ENCODE results near the gene SFPQ. TPM values are rescaled to one million over a fixed set of nuclear protein-coding genes. Genes with fewer than 3 reads are reported as not detected.
"Not testable (repeated sequence)": the region's sequence is repeated elsewhere in the genome, so short reads cannot be mapped to it uniquely, and the experiment has no call there.

SFPQ gene
- 1,073 and 1,127 TPM in 2 replicates for polyA plus RNA-seq
- 557 and 649 TPM in 2 replicates for polyA minus RNA-seq

DNA sequence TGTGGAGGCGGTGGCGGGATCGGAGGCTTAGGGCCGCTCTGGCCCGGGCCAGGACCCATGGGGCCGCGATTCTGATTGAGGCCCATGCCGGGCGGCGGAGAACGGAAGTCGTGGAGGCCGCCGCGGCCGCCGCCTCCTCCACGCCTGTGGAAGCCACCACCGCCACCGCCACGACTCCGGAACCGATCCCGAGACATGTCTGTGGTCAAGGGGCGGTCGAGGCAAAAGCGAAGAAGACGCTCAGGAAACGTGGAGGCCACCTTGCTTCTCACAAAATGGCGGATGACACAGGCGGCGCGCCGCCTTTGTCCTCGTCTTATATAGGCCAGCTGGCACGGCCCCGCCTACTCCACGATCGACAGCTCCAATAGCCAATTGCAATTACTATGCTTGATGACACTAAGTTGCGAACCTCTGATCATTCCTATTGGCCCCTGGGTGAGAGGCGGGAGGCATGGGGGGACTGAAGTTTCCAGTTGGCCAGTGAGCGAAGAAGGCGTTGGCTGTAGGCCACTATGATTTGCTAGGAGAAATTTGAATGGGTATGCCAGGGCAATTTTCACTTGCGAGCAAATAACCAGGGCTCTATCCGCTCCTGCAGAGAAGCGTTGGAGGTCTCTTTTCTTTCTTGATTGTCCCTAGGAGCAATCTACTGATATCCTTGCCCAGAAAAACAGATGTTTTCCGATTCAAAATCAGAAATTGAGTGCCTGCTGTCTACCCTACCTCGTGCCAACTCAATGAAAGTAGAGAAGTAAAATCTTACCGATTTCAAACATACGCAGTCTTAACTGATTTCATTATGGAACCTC, at the start of gene SFPQ:
TSS of gene SFPQ (minus strand) at position 293 of the 812 bp plus-strand sequence. CDS start at position 197, 96 bp downstream.
- H3K27ac ChIP-seq (ENCODE audit: low read length) = peak within 1 kb of the TSS; percentile 99
- peaks cover 39% of the 10 kb centered on the region for H4K20me1 ChIP-seq (ENCODE audit: insufficient read depth)
- no peaks in the 10 kb centered on the region for H3K9me3 ChIP-seq (ENCODE audit: low read length)
- peak within 1 kb of the TSS; percentile 82 for H3K4me3 ChIP-seq (ENCODE audit: low read length)
- H3K9ac ChIP-seq (ENCODE audit: low read length) = peak within 1 kb of the TSS; percentile 100
- H3F3A ChIP-seq (ENCODE audit: insufficient read depth, low read length, poor library complexity, severe bottlenecking) = peaks cover 3% of the 10 kb centered on the region
- peaks cover 20% of the 10 kb centered on the region for H3K36me3 ChIP-seq (ENCODE audit: insufficient read depth, low read length)
- H3K9me2 ChIP-seq (ENCODE audit: insufficient read depth, low read length) = no peaks in the 10 kb centered on the region
- H3K4me2 ChIP-seq (ENCODE audit: low read length) = peak within 1 kb of the TSS; percentile 59
- H2AFZ ChIP-seq (ENCODE audit: low read depth, low read length) = peak within 1 kb of the TSS; percentile 34
- peaks cover 48% of the 10 kb centered on the region for H3K79me2 ChIP-seq (replicated peaks; ENCODE audit: insufficient read depth, low read length)
- TF ChIP-seq SMC3 (conservative IDR thresholded peaks at IDR 0.05; ENCODE audit: poor library complexity) (no peak), TAF1 (IDR thresholded peaks at IDR 0.05; ENCODE audit: low read depth) (peak; percentile 95), POLR2AphosphoS5 (IDR thresholded peaks at IDR 0.05) (peak; percentile 100), EZH2 (IDR thresholded peaks at IDR 0.05; ENCODE audit: borderline replicate concordance, insufficient read depth, low read length, poor library complexity, severe bottlenecking) (no peak), MXI1 (conservative IDR thresholded peaks at IDR 0.05; ENCODE audit: poor library complexity, severe bottlenecking) (peak; percentile 51), CTCF (IDR thresholded peaks at IDR 0.05; ENCODE audit: poor library complexity, severe bottlenecking) (no peak), EP300 (conservative IDR thresholded peaks at IDR 0.05; ENCODE audit: poor library complexity, severe bottlenecking) (peak; percentile 45), RAD21 (conservative IDR thresholded peaks at IDR 0.05) (no peak)
- TF ChIP-seq, protein P1, sequence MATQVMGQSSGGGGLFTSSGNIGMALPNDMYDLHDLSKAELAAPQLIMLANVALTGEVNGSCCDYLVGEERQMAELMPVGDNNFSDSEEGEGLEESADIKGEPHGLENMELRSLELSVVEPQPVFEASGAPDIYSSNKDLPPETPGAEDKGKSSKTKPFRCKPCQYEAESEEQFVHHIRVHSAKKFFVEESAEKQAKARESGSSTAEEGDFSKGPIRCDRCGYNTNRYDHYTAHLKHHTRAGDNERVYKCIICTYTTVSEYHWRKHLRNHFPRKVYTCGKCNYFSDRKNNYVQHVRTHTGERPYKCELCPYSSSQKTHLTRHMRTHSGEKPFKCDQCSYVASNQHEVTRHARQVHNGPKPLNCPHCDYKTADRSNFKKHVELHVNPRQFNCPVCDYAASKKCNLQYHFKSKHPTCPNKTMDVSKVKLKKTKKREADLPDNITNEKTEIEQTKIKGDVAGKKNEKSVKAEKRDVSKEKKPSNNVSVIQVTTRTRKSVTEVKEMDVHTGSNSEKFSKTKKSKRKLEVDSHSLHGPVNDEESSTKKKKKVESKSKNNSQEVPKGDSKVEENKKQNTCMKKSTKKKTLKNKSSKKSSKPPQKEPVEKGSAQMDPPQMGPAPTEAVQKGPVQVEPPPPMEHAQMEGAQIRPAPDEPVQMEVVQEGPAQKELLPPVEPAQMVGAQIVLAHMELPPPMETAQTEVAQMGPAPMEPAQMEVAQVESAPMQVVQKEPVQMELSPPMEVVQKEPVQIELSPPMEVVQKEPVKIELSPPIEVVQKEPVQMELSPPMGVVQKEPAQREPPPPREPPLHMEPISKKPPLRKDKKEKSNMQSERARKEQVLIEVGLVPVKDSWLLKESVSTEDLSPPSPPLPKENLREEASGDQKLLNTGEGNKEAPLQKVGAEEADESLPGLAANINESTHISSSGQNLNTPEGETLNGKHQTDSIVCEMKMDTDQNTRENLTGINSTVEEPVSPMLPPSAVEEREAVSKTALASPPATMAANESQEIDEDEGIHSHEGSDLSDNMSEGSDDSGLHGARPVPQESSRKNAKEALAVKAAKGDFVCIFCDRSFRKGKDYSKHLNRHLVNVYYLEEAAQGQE (IDR thresholded peaks at IDR 0.05; ENCODE audit: borderline replicate concordance) = peak; percentile 86
- H3K27me3 ChIP-seq (ENCODE audit: insufficient read depth, low read depth, low read length) = no peaks in the 10 kb centered on the region

DNA sequence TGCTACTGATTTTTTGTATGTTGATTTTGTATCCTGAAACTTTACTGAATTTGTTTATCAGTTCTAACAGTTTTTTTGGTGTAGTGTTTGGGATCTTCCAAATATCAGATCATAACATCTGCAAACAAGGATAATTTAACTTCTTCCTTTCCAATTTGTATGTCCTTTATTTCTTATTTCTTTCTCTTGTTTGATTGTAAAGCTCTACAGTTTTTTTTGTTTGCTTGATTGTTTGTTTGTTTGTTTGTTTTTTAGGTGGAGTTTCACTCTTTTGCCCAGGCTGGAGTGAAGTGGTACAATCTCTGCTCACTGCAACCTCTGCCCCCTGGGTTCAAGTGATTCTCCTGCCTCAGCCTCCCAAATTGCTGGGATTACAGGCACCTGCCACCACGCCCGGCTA, 43.8 kb upstream of the SFPQ start:
- not testable (repeated sequence) for H3K36me3 ChIP-seq (ENCODE audit: insufficient read depth, low read length); H3K27me3 ChIP-seq (ENCODE audit: insufficient read depth, low read depth, low read length); H3K9me3 ChIP-seq (ENCODE audit: low read length); H3F3A ChIP-seq (ENCODE audit: insufficient read depth, low read length, poor library complexity, severe bottlenecking); H4K20me1 ChIP-seq (ENCODE audit: insufficient read depth); H3K79me2 ChIP-seq (replicated peaks; ENCODE audit: insufficient read depth, low read length); H3K9ac ChIP-seq (ENCODE audit: low read length); H2AFZ ChIP-seq (ENCODE audit: low read depth, low read length); H3K4me2 ChIP-seq (ENCODE audit: low read length); H3K9me2 ChIP-seq (ENCODE audit: insufficient read depth, low read length); H3K4me3 ChIP-seq (ENCODE audit: low read length); H3K27ac ChIP-seq (ENCODE audit: low read length)

Measured in neural cell (in vitro differentiated cells).